GM23338 (cell line): Measurements from ENCODE around the gene HSPA12A. TPM values are rescaled to one million over a fixed set of nuclear protein-coding genes. Genes with fewer than 3 reads are reported as not detected.

ENCODE experiments used
- ATAC-seq: fragments of 200-7000 bp; cut with Tn5 transposase; 3 replicates; pipeline ENCODE4 v1.9.1; 2020
- DNase-seq: peaks from one replicate; pipeline ENCODE4 v3.0.0-alpha.2; 2015; ENCODE audit warnings: low spot score
- H2AFZ ChIP-seq: fragments of 200-600 bp; sonication (generic); 2 replicates; pipeline ENCODE4 v1.8.0; 2016; ENCODE audit warnings: antibody characterized with exemption, mild to moderate bottlenecking, moderate library complexity
- H3F3A ChIP-seq: fragments of 200-600 bp; sonication (generic); replicated peaks from 2 replicates; pipeline ENCODE4 v1.8.0; 2017; ENCODE audit warnings: antibody characterized with exemption, mixed run types, low read depth
- H3K27ac ChIP-seq: fragments of 200-600 bp; sonication (generic); 2 replicates; pipeline ENCODE4 v1.6.1; 2016; ENCODE audit warnings: low read depth
- H3K27me3 ChIP-seq: fragments of 200-600 bp; sonication (generic); 2 replicates; pipeline ENCODE4 v1.8.0; 2016; ENCODE audit warnings: mild to moderate bottlenecking, mixed run types, moderate library complexity; ENCODE audit not compliant: insufficient read depth
- H3K36me3 ChIP-seq: fragments of 200-600 bp; sonication (generic); 2 replicates; pipeline ENCODE4 v1.8.0; 2016; ENCODE audit warnings: mild to moderate bottlenecking; ENCODE audit not compliant: insufficient read depth
- H3K4me1 ChIP-seq: fragments of 200-600 bp; sonication (generic); 2 replicates; pipeline ENCODE4 v1.8.0; 2016; ENCODE audit warnings: mild to moderate bottlenecking, moderate library complexity; ENCODE audit not compliant: insufficient read depth
- H3K4me2 ChIP-seq: fragments of 200-600 bp; sonication (generic); 2 replicates; pipeline ENCODE4 v1.7.1; 2017; ENCODE audit warnings: mixed run types
- H3K4me3 ChIP-seq: fragments of 200-600 bp; sonication (generic); 2 replicates; pipeline ENCODE4 v1.6.1; 2016; ENCODE audit warnings: mixed run types
- H3K79me2 ChIP-seq: fragments of 200-600 bp; sonication (generic); replicated peaks from 2 replicates; pipeline ENCODE4 v1.8.0; 2017; ENCODE audit warnings: mild to moderate bottlenecking; ENCODE audit not compliant: insufficient read depth
- H3K9me2 ChIP-seq: fragments of 200-600 bp; sonication (generic); 2 replicates; pipeline ENCODE4 v1.8.0; 2017; ENCODE audit not compliant: insufficient read depth
- H4K20me1 ChIP-seq: fragments of 200-600 bp; sonication (generic); replicated peaks from 2 replicates; pipeline ENCODE4 v1.8.0; 2017; ENCODE audit warnings: mild to moderate bottlenecking; ENCODE audit not compliant: insufficient read depth
- H3K27ac Mint-ChIP-seq: 2 replicates; pipeline ENCODE4 v1.8.0; 2020; ENCODE audit warnings: inconsistent platforms, mild to moderate bottlenecking, moderate library complexity, mixed read lengths
- H3K27me3 Mint-ChIP-seq: 3 replicates; pipeline ENCODE4 v1.8.0; 2022; ENCODE audit warnings: low read depth, mild to moderate bottlenecking, moderate library complexity, mixed read lengths, inconsistent platforms; ENCODE audit not compliant: insufficient read depth, poor library complexity
- H3K36me3 Mint-ChIP-seq: 3 replicates; pipeline ENCODE4 v1.8.0; 2021; ENCODE audit warnings: low read depth, mild to moderate bottlenecking, inconsistent platforms, moderate library complexity, mixed read lengths
- H3K4me1 Mint-ChIP-seq: 3 replicates; pipeline ENCODE4 v1.8.0; 2020; ENCODE audit warnings: mild to moderate bottlenecking, inconsistent platforms, mixed read lengths
- H3K4me3 Mint-ChIP-seq: 3 replicates; pipeline ENCODE4 v1.8.0; 2021; ENCODE audit warnings: moderate library complexity, mild to moderate bottlenecking, inconsistent platforms, mixed read lengths
- H3K9me3 Mint-ChIP-seq: 3 replicates; pipeline ENCODE4 v1.8.0; 2020; ENCODE audit warnings: moderate library complexity, mild to moderate bottlenecking, inconsistent platforms, mixed read lengths
- EZH2phosphoT487 ChIP-seq: fragments of 200-600 bp; sonication (generic); IDR thresholded peaks from one replicate; pipeline ENCODE4 v1.8.1; 2018; ENCODE audit warnings: antibody characterized with exemption; ENCODE audit not compliant: unreplicated experiment
- ZNF331 ChIP-seq: fragments of 250-450 bp; sonication (Bioruptor Pico); IDR thresholded peaks from 2 replicates; pipeline ENCODE4 v1.5.0; 2020; ENCODE audit warnings: low read depth, mild to moderate bottlenecking, moderate library complexity
- polyA plus RNA-seq: library from polyadenylated mRNA; unstranded; fragments of >200 nt; fragmentation: Nextera tagmentation; extraction: Ambion mirVana; gene quantifications from 2 replicates; pipeline ENCODE4 v1.2.1, GENCODE V29; 2016
- total RNA-seq: library from RNA; depleted of rRNA; stranded (reverse); fragments of >200 nt; shearing (Covaris generic); gene quantifications from 2 replicates; pipeline ENCODE4 v1.2.3, GENCODE V29; 2014
- TF ChIP-seq, protein P1 (sequence below): fragments of 250-450 bp; sonication (Bioruptor Pico); IDR thresholded peaks from 2 replicates; pipeline ENCODE4 v1.5.0; 2020; ENCODE audit warnings: mild to moderate bottlenecking, moderate library complexity
- TF ChIP-seq, protein P2 (sequence below): IDR thresholded peaks from one replicate; pipeline ENCODE4 v1.6.1; 2018; ENCODE audit warnings: antibody characterized with exemption; ENCODE audit not compliant: unreplicated experiment

Gene HSPA12A
- total and polyA plus RNA-seq, 2 experiments from 2014 or later = 4.4 to 6.3 TPM

DNA sequence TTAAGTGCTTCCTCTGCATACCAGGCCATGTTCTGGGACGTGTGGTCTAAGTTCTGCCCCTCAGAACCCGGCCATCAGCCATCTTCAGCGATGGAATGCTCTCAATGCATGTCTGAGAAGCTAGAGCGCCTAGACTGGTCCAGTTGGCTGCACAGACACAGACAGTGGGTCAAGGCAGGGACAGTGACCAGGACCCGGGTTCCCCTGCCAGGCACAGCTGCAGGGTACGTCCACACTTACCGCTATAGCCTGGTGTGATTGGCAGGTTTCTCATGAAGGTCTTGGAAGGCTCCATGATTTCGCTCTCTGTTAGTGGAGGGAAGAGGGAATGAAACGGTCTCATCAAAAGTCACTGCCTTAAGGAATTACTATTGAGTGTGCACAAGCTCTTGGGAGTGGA is 74.3 kb downstream of the HSPA12A start:
- no peak overlapping the region for H3K4me3 Mint-ChIP-seq
- Histone ChIP-seq H2AFZ (no peak overlapping the region), H4K20me1 (no peaks in the 10 kb centered on the region; the same call in 1 of the 2 replicates), H3K79me2 (peaks cover 6% of the 10 kb centered on the region), H3K27me3 (no peaks in the 10 kb centered on the region), H3K9me2 (no peaks in the 10 kb centered on the region), H3K36me3 (peaks cover 3% of the 10 kb centered on the region; the same call in 1 of the 2 replicates), H3K4me2 (no peak overlapping the region), H3F3A (no peaks in the 10 kb centered on the region), H3K27ac (no peak overlapping the region), H3K4me3 (no peak overlapping the region), H3K4me1 (peaks cover 21% of the 10 kb centered on the region)
- no peak for DNase-seq
- ATAC-seq = no peak
- H3K4me1 Mint-ChIP-seq = peaks cover 26% of the 10 kb centered on the region
- H3K36me3 Mint-ChIP-seq = peaks cover 32% of the 10 kb centered on the region
- H3K27me3 Mint-ChIP-seq = peaks cover 2% of the 10 kb centered on the region
- no peak overlapping the region for H3K27ac Mint-ChIP-seq
- no peaks in the 10 kb centered on the region for H3K9me3 Mint-ChIP-seq
- TF ChIP-seq ZNF331 (CRISPR knock-in tag) (no peak), EZH2phosphoT487 (no peak)
- TF ChIP-seq, protein P1, sequence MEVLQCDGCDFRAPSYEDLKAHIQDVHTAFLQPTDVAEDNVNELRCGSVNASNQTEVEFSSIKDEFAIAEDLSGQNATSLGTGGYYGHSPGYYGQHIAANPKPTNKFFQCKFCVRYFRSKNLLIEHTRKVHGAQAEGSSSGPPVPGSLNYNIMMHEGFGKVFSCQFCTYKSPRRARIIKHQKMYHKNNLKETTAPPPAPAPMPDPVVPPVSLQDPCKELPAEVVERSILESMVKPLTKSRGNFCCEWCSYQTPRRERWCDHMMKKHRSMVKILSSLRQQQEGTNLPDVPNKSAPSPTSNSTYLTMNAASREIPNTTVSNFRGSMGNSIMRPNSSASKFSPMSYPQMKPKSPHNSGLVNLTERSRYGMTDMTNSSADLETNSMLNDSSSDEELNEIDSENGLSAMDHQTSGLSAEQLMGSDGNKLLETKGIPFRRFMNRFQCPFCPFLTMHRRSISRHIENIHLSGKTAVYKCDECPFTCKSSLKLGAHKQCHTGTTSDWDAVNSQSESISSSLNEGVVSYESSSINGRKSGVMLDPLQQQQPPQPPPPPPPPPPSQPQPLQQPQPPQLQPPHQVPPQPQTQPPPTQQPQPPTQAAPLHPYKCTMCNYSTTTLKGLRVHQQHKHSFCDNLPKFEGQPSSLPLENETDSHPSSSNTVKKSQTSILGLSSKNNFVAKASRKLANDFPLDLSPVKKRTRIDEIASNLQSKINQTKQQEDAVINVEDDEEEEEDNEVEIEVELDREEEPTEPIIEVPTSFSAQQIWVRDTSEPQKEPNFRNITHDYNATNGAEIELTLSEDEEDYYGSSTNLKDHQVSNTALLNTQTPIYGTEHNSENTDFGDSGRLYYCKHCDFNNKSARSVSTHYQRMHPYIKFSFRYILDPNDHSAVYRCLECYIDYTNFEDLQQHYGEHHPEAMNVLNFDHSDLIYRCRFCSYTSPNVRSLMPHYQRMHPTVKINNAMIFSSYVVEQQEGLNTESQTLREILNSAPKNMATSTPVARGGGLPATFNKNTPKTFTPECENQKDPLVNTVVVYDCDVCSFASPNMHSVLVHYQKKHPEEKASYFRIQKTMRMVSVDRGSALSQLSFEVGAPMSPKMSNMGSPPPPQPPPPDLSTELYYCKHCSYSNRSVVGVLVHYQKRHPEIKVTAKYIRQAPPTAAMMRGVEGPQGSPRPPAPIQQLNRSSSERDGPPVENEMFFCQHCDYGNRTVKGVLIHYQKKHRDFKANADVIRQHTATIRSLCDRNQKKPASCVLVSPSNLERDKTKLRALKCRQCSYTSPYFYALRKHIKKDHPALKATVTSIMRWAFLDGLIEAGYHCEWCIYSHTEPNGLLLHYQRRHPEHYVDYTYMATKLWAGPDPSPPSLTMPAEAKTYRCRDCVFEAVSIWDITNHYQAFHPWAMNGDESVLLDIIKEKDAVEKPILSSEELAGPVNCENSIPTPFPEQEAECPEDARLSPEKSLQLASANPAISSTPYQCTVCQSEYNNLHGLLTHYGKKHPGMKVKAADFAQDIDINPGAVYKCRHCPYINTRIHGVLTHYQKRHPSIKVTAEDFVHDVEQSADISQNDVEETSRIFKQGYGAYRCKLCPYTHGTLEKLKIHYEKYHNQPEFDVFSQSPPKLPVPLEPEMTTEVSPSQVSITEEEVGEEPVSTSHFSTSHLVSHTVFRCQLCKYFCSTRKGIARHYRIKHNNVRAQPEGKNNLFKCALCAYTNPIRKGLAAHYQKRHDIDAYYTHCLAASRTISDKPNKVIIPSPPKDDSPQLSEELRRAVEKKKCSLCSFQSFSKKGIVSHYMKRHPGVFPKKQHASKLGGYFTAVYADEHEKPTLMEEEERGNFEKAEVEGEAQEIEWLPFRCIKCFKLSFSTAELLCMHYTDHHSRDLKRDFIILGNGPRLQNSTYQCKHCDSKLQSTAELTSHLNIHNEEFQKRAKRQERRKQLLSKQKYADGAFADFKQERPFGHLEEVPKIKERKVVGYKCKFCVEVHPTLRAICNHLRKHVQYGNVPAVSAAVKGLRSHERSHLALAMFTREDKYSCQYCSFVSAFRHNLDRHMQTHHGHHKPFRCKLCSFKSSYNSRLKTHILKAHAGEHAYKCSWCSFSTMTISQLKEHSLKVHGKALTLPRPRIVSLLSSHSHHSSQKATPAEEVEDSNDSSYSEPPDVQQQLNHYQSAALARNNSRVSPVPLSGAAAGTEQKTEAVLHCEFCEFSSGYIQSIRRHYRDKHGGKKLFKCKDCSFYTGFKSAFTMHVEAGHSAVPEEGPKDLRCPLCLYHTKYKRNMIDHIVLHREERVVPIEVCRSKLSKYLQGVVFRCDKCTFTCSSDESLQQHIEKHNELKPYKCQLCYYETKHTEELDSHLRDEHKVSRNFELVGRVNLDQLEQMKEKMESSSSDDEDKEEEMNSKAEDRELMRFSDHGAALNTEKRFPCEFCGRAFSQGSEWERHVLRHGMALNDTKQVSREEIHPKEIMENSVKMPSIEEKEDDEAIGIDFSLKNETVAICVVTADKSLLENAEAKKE = no peak
- TF ChIP-seq, protein P2, sequence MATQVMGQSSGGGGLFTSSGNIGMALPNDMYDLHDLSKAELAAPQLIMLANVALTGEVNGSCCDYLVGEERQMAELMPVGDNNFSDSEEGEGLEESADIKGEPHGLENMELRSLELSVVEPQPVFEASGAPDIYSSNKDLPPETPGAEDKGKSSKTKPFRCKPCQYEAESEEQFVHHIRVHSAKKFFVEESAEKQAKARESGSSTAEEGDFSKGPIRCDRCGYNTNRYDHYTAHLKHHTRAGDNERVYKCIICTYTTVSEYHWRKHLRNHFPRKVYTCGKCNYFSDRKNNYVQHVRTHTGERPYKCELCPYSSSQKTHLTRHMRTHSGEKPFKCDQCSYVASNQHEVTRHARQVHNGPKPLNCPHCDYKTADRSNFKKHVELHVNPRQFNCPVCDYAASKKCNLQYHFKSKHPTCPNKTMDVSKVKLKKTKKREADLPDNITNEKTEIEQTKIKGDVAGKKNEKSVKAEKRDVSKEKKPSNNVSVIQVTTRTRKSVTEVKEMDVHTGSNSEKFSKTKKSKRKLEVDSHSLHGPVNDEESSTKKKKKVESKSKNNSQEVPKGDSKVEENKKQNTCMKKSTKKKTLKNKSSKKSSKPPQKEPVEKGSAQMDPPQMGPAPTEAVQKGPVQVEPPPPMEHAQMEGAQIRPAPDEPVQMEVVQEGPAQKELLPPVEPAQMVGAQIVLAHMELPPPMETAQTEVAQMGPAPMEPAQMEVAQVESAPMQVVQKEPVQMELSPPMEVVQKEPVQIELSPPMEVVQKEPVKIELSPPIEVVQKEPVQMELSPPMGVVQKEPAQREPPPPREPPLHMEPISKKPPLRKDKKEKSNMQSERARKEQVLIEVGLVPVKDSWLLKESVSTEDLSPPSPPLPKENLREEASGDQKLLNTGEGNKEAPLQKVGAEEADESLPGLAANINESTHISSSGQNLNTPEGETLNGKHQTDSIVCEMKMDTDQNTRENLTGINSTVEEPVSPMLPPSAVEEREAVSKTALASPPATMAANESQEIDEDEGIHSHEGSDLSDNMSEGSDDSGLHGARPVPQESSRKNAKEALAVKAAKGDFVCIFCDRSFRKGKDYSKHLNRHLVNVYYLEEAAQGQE = no peak
